NCI-H146 treated with DMSO at 0.1 percent for 48 hours (cell line): ENCODE results near the gene LONP1.

Experiments
- DNase-seq: peaks from one replicate; lab custom pipeline; 2025; ENCODE audit not compliant: unreplicated experiment; lab: John Stamatoyannopoulos, UW

The LONP1 gene

DNA sequence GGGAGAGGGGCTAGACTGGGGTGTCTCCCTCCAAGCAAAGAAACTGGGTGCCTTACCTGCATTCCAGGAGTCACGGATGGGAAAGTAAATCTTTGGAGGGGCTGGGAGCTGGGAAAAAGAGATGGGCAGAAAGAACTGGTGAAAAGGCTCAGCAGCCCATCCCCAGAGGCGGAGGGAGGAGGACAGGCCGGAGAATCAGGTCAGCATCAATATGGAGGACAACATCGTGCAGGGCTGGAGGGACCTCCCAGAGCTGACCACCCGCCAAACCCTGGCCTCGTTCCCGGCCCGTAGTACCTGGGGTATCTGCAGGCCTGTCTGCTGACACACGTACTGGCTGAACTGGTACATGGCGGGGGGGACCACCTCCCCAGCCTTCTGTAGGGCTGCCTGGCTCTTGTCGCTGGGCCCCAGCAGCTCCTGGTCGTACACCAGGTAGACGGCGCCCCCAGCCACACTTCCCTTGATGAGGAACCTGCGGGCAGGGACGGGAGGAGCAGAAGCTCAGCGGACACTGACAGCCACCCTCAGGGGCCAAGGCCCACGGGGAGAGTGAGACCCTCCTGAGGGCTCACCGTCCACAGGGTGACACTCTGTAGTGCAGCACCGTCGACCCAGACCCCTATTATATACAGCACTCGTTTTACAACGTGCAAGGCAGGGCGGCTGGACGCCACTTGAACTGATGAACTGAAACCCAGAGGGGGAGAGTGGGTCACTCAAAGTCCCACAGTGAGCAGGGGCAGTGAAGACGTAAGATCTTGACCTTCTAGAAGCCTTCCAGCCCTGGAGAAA lies 40.5 kb downstream of the LONP1 start:
- no peak for DNase-seq

DNA sequence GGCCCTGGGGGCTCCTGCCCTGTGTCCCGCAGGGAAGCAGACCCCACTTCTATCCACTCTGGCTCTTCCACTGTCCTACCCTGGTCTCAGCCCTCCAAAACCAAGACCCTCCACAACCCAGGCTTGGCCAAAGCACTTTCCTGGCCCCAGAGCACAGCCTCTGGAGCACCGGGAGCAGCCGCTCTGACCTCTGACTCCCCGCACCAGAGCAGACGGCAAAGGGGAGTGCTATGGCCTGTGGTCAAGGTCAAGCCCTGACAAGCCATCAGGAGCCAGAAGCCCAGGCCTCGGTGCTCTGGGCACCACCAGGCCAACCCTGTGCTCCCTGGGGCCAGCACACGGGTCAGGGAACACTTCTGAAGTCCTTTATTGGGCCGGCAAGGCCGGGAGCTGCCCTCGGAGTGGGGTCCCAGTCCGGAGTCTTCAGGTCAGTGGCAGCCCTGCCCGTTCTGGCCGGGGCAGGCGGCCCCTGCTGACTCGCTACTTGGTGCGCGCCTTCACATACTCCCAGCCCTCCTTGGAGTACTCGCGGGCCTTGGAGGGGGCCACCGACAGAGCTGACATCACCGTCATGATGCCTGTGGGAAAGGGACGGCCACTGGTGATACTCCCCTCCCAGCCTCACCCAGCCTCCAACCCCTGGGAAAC lies 41.8 kb downstream of the LONP1 start:
- no peak for DNase-seq

DNA sequence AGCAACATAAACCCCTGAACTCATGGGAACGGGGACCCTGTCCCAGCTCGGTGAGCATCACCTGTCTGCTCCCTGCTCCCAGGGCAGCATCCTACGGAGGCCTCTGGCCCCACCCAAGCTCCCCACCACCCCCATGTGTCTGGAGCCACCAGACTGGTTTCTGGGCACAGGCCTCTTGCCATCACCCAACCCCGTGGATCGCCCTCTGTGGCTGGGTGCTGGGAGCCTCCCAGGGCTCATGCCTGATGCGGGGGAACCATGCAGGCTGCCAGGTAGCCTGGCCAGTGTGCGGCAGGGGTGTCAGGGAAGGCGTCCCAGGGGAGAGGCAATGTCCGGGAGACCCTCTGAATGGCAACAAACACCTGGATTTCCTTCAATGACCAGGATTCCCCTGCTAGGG lies 42.4 kb downstream of the LONP1 start:
- DNase-seq, result no peak

- no peak for DNase-seq
Measured at GRCh38 chr19:5677136-5677535, 42.8 kb downstream of the LONP1 start.

DNA sequence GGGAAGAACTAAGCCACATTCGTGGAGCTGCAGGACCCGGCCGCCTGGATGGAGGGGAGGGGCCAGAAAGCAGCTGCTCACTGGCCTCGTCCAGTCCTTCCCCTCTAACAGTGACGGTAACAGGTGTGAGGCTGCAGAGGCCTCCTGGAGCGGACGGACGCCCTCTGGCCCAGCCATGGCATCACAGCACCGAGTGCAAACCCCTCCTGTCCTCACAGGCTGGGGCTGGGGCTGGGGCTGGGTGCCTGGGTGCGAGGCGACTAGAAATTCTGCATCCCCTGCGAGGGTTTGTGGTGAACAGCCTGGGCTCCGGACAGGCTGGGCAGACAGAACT lies 43.2 kb downstream of the LONP1 start:
- DNase-seq, result no peak

DNA sequence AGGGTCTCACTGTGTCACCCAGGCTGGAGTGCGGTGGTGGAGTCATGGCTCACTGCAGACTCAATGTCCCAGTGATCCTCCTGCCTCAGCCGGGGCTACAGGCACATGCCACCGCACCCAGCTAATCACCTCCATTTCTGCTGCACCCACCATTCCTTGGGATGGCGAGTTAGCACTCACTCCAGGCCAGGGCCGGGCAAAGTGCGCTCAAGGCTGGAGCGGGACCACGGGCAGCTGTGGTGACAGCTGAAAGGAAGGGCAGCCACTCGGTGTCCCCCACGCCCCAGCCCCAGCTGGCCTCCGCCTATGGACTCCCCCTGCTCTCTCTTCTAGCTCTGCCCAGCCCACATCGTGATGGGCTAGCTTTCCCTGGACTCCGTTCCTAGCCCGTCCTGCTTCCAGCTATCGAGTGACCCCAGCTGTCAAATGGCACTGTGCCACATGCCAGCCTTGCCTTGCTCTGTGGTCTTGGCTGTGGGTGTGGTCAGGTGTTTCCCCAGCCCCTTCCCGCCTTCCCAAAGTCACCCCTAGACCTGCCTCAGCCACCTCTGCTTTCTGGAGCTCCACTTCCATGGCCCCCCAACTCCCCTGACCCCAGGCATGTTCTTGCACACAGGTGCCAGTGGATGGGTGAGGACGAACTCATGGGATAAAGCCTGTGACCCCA lies 43.7 kb downstream of the LONP1 start:
- no peak for DNase-seq

- no peak for DNase-seq
Measured at GRCh38 chr19:5674714-5675113, 45.2 kb downstream of the LONP1 start.

DNA sequence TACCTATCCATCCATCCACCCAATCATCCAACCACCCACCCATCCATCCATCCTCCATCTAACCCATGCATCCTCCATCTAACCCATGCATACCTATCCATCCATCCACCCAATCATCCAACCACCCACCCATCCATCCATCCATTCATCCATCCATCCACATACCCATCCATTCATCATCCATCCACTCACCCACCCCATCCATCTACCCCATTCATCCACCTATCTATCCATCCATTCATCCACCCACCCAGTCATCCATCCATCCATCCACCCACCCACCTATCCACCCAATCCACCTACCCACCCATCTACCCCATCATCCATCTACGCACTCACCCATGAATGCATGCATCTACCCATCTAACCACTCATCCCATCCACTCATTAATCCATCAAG lies 46.2 kb downstream of the LONP1 start:
- no peak for DNase-seq

- DNase-seq, result no peak
Measured at GRCh38 chr19:5672708-5673459, 47.1 kb downstream of the LONP1 start.

DNA sequence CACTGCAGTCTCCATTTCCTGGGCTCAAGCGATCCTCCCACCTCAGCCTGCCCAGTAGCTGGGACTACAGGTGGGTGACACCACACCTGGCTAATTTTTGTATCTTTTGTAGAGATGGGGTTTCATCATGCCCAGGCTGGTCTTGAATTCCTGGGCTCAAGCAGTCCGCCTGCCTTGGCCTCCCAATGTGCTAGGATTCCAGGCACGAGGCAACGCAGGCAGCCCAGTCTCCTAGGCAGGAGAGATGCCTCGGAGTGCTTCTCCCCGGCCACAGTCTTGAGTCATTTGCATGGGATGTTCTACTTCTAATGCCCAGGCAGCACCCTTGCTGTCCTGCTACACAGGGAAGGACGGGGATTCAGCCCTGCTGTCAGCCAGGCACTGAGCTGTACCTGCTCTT lies 48.3 kb downstream of the LONP1 start:
- no peak for DNase-seq

- DNase-seq, result no peak
Measured at GRCh38 chr19:5669212-5669611, 50.7 kb downstream of the LONP1 start.

- DNase-seq, result no peak
Measured at GRCh38 chr19:5667751-5668271, 52.1 kb downstream of the LONP1 start.

- DNase-seq, result no peak
Measured at GRCh38 chr19:5666921-5667610, 52.9 kb downstream of the LONP1 start.

- DNase-seq, result no peak
Measured at GRCh38 chr19:5665781-5666513, 54.0 kb downstream of the LONP1 start.

DNA sequence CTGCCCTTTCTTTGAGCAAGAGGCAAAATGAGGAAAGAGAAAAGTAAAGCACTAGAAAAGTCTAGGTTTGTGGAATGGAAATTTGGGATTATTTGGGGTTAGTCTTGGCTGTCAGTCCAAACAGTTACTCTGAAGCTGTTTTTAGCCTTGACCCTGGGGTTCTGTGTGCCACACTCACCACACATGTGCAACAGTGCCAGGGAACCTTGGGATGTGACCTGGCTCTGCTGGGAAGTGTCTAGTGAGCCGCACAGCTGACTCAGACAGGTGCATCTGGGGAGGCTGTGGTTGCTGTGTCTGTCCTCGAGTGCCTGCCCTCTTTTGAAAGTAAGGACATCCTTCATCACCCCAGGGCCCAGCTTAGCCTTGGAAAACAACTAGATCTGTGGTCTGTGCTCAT lies 55.4 kb downstream of the LONP1 start:
- DNase-seq, result no peak

- no peak for DNase-seq
Measured at GRCh38 chr19:5663904-5664303, 56.0 kb downstream of the LONP1 start.

DNA sequence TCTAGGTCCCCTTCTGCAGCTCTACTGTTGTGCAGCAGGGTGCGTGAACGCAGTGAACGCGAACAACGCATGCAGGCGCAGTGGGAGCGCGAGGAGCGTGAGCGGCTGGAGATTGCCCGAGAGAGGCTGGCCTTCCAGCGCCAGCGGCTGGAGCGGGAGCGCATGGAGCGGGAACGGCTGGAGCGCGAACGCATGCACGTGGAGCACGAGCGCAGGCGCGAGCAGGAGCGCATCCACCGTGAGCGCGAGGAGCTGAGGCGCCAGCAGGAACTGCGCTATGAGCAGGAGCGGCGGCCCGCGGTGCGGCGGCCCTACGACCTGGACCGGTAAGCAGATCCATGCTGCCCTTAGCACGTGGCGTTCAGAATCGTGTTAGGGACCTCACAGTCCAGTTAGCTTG lies 58.5 kb downstream of the LONP1 start:
- DNase-seq, result no peak

GRCh38 chr19:5655412-5655811 lies 64.5 kb downstream of the LONP1 start:
- DNase-seq, result no peak

- no peak for DNase-seq
Measured at GRCh38 chr19:5654931-5655330, 65.0 kb downstream of the LONP1 start.

DNA sequence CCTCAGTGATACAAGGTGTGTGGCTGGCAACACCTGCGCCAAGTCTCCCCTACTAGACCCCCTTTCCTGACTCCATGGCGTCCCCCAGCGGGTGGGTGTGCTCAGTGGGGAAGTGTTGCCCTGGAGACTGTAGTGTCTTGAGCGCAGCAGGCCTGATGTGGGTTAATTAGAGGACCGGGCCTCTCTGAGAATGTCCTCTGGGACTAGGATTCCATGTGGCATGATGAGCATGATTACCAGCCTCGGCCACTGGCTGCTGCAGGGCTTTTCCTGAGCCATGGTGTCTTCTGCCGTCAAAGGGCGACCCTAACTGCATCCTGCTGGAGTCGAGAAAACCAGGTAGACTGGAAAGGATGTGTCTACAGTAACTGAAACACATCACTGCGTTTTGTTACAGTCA lies 67.7 kb downstream of the LONP1 start:
- no peak for DNase-seq
